Lower leg skin (tissue), 4 donors: Measurements from ENCODE around the gene COX4I2. TPM values are rescaled to one million over a fixed set of nuclear protein-coding genes. Genes with fewer than 3 reads are reported as not detected.

Experiments used
- DNase-seq, 2 donors: peaks; one replicate each; pipeline ENCODE4 v3.0.0-alpha.2; 2019; ENCODE audit warnings: low spot score in 2 of 2
- H3K4me3 ChIP-seq: fragments of 200-600 bp; sonication (generic); 2 replicates; pipeline ENCODE4 v1.5.1; 2017; ENCODE audit warnings: mild to moderate bottlenecking, low read depth; ENCODE audit not compliant: poor library complexity, severe bottlenecking
- POLR2A ChIP-seq, 2 donors: fragments of 450-650 bp; IDR thresholded peaks; one replicate each; pipeline ENCODE4 v1.6.1; 2016 to 2017; ENCODE audit warnings: antibody characterized with exemption in 2 of 2, mild to moderate bottlenecking in 1 of 2, moderate library complexity in 1 of 2
- whole genome bisulfite sequencing, 2 donors: methylation state at CpG; one replicate each; pipeline ENCODE4 v1.1.5; 2018; 5-methylcytosine and 5-hydroxymethylcytosine counted together
- intact Hi-C: fragments of 100-400 bp; cut with DNase I; formaldehyde crosslinking; loops from one replicate; pipeline ENCODE4 v1.15.0; 2023; ENCODE audit warnings: low total_unique reads
- total RNA-seq, 4 donors: library from RNA; depleted of rRNA; stranded (reverse); fragments of >200 nt; gene quantifications; one replicate each; pipeline ENCODE4 v1.1.0, GENCODE V29; 2016
- TF ChIP-seq, protein P1 (sequence below), 3 donors: fragments of 450-650 bp; IDR thresholded peaks; one replicate each; pipeline ENCODE4 v1.5.1; 2016; ENCODE audit warnings: antibody characterized with exemption in 3 of 3, mild to moderate bottlenecking in 3 of 3, moderate library complexity in 2 of 3

COX4I2 gene
- total RNA-seq, 4 donors from 2014 or later: 0.67 to 19.0 (median 3.3) TPM

DNA sequence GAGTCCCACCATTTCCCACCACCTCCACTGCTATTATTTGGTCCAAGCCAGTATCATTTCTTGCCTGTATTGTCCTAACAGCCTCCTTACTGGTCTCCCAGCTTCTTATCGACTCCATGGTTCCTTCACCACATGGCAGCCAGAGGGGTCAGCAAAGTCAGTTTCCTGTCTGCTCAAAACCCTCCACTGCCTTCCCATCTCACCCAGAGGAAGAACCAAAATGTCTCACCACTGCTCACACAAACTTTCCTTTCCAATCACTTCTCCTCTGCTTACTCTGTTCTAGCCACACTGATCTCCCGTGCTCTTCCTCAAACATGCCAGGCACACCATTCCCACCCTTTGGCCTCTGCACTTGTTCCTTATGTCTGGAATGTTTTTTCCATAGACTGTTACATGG lies 45.2 kb downstream of the COX4I2 start:
- intact Hi-C loops: no loop called here
- no peak for DNase-seq
- no peak for TF ChIP-seq POLR2A (IDR thresholded peaks at IDR 0.05)
- TF ChIP-seq, protein P1, sequence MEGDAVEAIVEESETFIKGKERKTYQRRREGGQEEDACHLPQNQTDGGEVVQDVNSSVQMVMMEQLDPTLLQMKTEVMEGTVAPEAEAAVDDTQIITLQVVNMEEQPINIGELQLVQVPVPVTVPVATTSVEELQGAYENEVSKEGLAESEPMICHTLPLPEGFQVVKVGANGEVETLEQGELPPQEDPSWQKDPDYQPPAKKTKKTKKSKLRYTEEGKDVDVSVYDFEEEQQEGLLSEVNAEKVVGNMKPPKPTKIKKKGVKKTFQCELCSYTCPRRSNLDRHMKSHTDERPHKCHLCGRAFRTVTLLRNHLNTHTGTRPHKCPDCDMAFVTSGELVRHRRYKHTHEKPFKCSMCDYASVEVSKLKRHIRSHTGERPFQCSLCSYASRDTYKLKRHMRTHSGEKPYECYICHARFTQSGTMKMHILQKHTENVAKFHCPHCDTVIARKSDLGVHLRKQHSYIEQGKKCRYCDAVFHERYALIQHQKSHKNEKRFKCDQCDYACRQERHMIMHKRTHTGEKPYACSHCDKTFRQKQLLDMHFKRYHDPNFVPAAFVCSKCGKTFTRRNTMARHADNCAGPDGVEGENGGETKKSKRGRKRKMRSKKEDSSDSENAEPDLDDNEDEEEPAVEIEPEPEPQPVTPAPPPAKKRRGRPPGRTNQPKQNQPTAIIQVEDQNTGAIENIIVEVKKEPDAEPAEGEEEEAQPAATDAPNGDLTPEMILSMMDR (IDR thresholded peaks at IDR 0.05): no peak
- WGBS, 2 donors: 88 to 90% methylated on average over 2 of the region's 2 CpGs
- no peak overlapping the region for H3K4me3 ChIP-seq

DNA sequence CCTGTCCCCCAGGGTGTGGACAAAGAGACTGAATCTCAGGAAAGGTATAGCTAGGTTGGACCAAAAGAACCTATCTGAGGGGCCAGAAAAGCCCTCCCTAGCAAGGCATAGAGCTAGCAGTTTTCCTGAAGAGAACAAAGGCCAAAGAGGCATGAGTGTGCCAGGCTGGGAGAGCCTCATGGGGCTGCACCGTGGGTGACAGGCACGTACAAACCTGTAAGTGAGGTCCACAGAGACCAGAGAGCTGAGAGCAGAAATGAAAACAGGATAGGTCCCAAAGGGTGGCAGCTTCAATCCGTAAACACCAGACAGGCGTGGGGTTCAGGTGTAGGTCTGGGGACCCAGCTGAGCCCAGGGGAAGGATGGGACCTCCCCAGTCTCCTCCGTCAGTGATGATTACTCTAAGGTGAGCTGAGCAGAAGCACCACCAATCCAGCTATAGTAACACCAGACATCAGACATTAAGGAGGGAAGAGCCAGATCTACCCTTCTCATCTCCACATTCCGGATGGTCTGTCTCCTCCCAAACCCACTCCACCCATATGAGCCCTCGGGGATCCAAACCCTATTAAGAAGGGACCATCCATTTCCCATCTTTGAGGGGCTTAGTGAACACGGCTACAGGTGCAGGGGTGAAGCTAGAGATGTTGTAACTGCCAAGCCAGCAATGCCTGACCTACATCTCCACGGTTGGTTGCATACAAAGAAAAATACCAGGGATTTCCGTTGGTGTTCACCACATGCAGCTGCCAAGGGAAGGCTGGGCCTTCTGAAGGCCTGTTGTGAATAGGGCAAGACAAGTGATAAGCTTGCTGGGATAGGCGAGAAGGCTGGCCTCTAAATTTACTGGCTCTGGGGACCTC lies 46.7 kb downstream of the COX4I2 start:
- 54 to 56% methylated on average over 11 of the region's 11 CpGs for WGBS, 2 donors
- TF ChIP-seq, protein P1 (IDR thresholded peaks at IDR 0.05): no peak
- no peak for TF ChIP-seq POLR2A (IDR thresholded peaks at IDR 0.05)
- DNase-seq: no peak
- H3K4me3 ChIP-seq: no peak overlapping the region
- intact Hi-C loops: no loop called here

DNA sequence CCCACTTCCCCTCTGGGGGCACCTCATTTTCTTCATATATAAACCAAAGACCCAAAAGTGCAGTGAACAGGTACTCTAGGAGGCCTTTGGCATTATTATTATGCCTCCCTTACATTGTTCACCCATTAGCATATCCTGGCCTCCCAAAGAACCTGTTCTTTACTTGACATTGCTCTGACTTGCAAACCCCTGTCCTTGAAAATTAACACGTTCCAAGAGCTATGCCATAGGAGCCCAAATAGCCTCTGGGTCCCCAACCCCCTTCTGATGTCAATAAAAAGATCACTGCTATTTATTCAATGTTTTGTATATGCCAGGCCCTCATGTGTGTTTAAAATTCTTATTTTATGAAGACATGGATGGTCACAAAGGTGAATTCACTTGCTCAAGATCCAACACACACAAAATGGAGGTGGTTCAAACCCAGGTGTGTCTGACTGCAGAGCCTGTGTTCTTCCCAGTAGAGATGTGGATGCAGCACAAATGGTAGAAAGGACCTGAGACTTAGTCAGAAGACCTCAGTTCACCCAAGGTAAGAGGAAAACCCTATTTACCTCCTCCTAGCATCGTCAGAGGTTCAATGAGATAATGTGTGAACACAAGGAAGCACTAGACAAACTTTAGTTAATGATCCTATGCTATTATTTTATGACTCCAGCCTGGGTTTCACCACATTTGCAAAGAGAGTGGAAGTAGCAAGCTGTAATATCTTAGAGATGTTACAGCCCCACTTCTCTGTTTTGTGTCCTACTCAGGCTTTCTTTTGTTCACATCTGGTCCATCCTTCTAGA lies 48.3 kb downstream of the COX4I2 start:
- DNase-seq: no peak
- no peak overlapping the region for H3K4me3 ChIP-seq
- TF ChIP-seq, protein P1 (IDR thresholded peaks at IDR 0.05): no peak
- no peak for TF ChIP-seq POLR2A (IDR thresholded peaks at IDR 0.05)
- intact Hi-C loops: no loop called here
- 75 to 85% methylated on average over 2 of the region's 2 CpGs for WGBS, 2 donors

DNA sequence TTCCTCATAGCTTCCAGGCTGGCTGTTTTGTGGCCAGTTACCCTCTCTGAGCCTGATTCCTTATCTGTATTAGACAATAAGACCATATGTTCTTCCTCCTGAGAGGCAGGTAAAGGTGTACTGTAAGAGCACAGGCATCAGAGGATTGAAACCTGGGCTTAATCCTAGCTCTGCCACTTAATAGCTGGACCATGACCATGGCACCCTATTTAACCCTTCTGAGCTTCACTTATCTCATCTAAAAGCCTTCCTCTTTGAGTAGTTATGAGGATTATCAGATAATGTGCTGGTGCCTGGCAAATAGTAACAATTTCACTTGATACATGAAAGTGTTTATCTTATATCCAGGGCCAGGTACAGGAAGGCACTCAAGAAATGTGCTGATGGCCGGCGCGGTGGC lies 50.1 kb downstream of the COX4I2 start:
- no peak overlapping the region for H3K4me3 ChIP-seq
- DNase-seq: no peak
- TF ChIP-seq POLR2A (IDR thresholded peaks at IDR 0.05): no peak
- TF ChIP-seq, protein P1 (IDR thresholded peaks at IDR 0.05): no peak
- WGBS, 2 donors: 92 to 100% methylated on average over 3 of the region's 3 CpGs
- intact Hi-C loops: no loop called here

DNA sequence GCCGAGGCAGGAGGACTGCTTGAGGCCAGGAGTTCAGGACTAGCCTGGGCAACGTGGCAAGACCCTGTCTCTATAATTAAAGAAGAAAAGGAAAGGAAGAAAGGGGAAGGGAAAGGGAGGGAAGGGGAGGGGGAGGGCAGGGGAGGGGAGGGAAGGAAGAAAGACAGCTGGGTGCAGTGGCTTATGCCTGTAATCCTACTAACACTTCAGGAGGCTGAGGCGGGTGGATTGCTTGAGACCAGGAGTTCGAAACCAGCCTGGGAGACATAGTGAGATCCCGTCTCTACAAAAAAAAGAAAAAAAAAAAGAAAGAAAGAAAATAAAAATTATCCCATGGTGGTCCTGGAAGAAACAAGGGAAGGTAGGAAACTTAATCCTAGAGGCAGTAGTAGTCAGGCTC lies 51.4 kb downstream of the COX4I2 start:
- no peak overlapping the region for H3K4me3 ChIP-seq
- 87 to 95% methylated on average over 5 of the region's 5 CpGs for WGBS, 2 donors
- intact Hi-C loops: no loop called here
- no peak for TF ChIP-seq POLR2A (IDR thresholded peaks at IDR 0.05)
- TF ChIP-seq, protein P1 (IDR thresholded peaks at IDR 0.05): no peak
- DNase-seq: no peak
